ENCODE measurements around the gene SLC7A6.

DNA sequence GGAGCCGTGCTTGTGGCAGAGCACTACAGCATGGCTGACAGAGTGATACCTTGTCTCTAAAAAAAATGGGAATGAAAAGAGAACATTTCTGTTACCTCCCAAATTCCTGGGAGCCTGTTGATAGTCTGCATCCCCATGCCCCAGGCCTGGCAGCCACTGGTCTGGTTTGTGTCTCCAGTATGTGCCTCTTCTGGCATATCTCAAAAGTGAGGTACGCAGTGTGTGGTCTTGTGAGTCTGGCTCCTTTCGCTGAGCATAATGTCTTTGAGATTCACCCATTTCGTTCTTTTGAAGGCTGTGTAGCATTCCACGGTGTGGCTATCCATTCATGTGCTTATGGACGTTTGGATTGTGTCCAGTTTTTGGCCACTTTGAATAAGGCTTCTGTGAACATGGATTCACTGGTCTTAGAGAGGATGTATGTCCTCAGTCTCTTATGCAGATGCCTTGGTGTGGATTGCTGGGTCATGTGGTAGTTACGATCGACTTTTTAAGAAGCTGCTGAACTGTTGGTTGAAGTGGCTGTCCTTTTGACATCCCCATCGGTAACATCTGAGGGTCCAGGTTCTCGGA, 85.6 kb downstream of the SLC7A6 start:
- TF ChIP-seq EP300 (IDR thresholded peaks at IDR 0.05; ENCODE audit: borderline replicate concordance in 1 of 2, control insufficient read depth in 1 of 2, low read depth in 2 of 2, low read length in 2 of 2) = no peak
- TF ChIP-seq TCF12 (IDR thresholded peaks at IDR 0.05; ENCODE audit: low read depth, low read length) = no peak
- TF ChIP-seq SPI1 (IDR thresholded peaks at IDR 0.05; ENCODE audit: borderline replicate concordance, insufficient read depth, low read depth, low read length) = no peak
- TF ChIP-seq RAD21 (IDR thresholded peaks at IDR 0.05; ENCODE audit: insufficient read depth, low read depth, low read length) = no peak
- no peak for TF ChIP-seq ZNF24 (IDR thresholded peaks at IDR 0.05)

Measured in GM12878 (cell line).